ENCODE results near the gene PDK3.

Gene PDK3

GRCh38 chrX:24498181-24498580, 33.1 kb downstream of the PDK3 start:
- Histone ChIP-seq H3K9me3 (ENCODE audit: control insufficient read depth, low read length) (no peaks in the 10 kb centered on the region), H3K4me1 (ENCODE audit: control insufficient read depth, insufficient read depth, low read length, poor library complexity, severe bottlenecking) (no peaks in the 10 kb centered on the region), H3K36me3 (ENCODE audit: control insufficient read depth, insufficient read depth, low read length) (no peaks in the 10 kb centered on the region), H3K27ac (ENCODE audit: low read depth, low read length, severe bottlenecking) (no peak overlapping the region), H3K4me3 (ENCODE audit: extremely low read depth, insufficient read depth, low read length, poor library complexity, severe bottlenecking) (no peak overlapping the region)
- WGBS, 2 experiments (ENCODE audit: insufficient coverage in 2 of 2): 78 to 90% methylated on average over 2 to 3 of the region's 5 CpGs

GRCh38 chrX:24498975-24499374, 33.9 kb downstream of the PDK3 start:
- Histone ChIP-seq H3K4me1 (ENCODE audit: control insufficient read depth, insufficient read depth, low read length, poor library complexity, severe bottlenecking) (no peaks in the 10 kb centered on the region), H3K27ac (ENCODE audit: low read depth, low read length, severe bottlenecking) (no peak overlapping the region), H3K9me3 (ENCODE audit: control insufficient read depth, low read length) (no peaks in the 10 kb centered on the region), H3K4me3 (ENCODE audit: extremely low read depth, insufficient read depth, low read length, poor library complexity, severe bottlenecking) (no peak overlapping the region), H3K36me3 (ENCODE audit: control insufficient read depth, insufficient read depth, low read length) (no peaks in the 10 kb centered on the region)
- no CpG with 5 or more reads among the region's 2 CpGs for WGBS, 2 experiments (ENCODE audit: insufficient coverage in 2 of 2)

- H3K36me3 ChIP-seq (ENCODE audit: control insufficient read depth, insufficient read depth, low read length): no peaks in the 10 kb centered on the region
- peaks cover 9% of the 10 kb centered on the region for H3K4me1 ChIP-seq (ENCODE audit: control insufficient read depth, insufficient read depth, low read length, poor library complexity, severe bottlenecking)
- H3K27ac ChIP-seq (ENCODE audit: low read depth, low read length, severe bottlenecking): peak overlapping the region; percentile 49
- no peaks in the 10 kb centered on the region for H3K9me3 ChIP-seq (ENCODE audit: control insufficient read depth, low read length)
- WGBS, 2 experiments (ENCODE audit: insufficient coverage in 2 of 2): no CpG with 5 or more reads among the region's 1 CpG
- H3K4me3 ChIP-seq (ENCODE audit: extremely low read depth, insufficient read depth, low read length, poor library complexity, severe bottlenecking): no peak overlapping the region
These were observed 41.0 kb downstream of the PDK3 start for GRCh38 chrX:24506082-24506481.

- no peak overlapping the region for H3K4me3 ChIP-seq (ENCODE audit: extremely low read depth, insufficient read depth, low read length, poor library complexity, severe bottlenecking)
- H3K27ac ChIP-seq (ENCODE audit: low read depth, low read length, severe bottlenecking): no peak overlapping the region
- H3K9me3 ChIP-seq (ENCODE audit: control insufficient read depth, low read length): no peaks in the 10 kb centered on the region
- no peaks in the 10 kb centered on the region for H3K36me3 ChIP-seq (ENCODE audit: control insufficient read depth, insufficient read depth, low read length)
- 83% methylated on average over 1 of the region's 8 CpGs; no CpG with 5 or more reads in 1 of the 2 experiments for WGBS, 2 experiments (ENCODE audit: insufficient coverage in 2 of 2)
- peaks cover 9% of the 10 kb centered on the region for H3K4me1 ChIP-seq (ENCODE audit: control insufficient read depth, insufficient read depth, low read length, poor library complexity, severe bottlenecking)
These were observed 43.3 kb downstream of the PDK3 start for GRCh38 chrX:24508375-24508774.

GRCh38 chrX:24513416-24513815, 48.3 kb downstream of the PDK3 start:
- Histone ChIP-seq H3K9me3 (ENCODE audit: control insufficient read depth, low read length) (no peaks in the 10 kb centered on the region), H3K4me1 (ENCODE audit: control insufficient read depth, insufficient read depth, low read length, poor library complexity, severe bottlenecking) (no peaks in the 10 kb centered on the region), H3K4me3 (ENCODE audit: extremely low read depth, insufficient read depth, low read length, poor library complexity, severe bottlenecking) (no peak overlapping the region), H3K36me3 (ENCODE audit: control insufficient read depth, insufficient read depth, low read length) (no peaks in the 10 kb centered on the region), H3K27ac (ENCODE audit: low read depth, low read length, severe bottlenecking) (no peak overlapping the region)
- 90% methylated on average over 2 of the region's 5 CpGs; no CpG with 5 or more reads in 1 of the 2 experiments for WGBS, 2 experiments (ENCODE audit: insufficient coverage in 2 of 2)

- H3K27ac ChIP-seq (ENCODE audit: low read depth, low read length, severe bottlenecking): no peak overlapping the region
- H3K36me3 ChIP-seq (ENCODE audit: control insufficient read depth, insufficient read depth, low read length): no peaks in the 10 kb centered on the region
- no CpG with 5 or more reads among the region's 4 CpGs for WGBS, 2 experiments (ENCODE audit: insufficient coverage in 2 of 2)
- H3K4me3 ChIP-seq (ENCODE audit: extremely low read depth, insufficient read depth, low read length, poor library complexity, severe bottlenecking): no peak overlapping the region
- no peaks in the 10 kb centered on the region for H3K9me3 ChIP-seq (ENCODE audit: control insufficient read depth, low read length)
- no peaks in the 10 kb centered on the region for H3K4me1 ChIP-seq (ENCODE audit: control insufficient read depth, insufficient read depth, low read length, poor library complexity, severe bottlenecking)
These were observed 50.4 kb downstream of the PDK3 start for GRCh38 chrX:24515447-24515846.

- Histone ChIP-seq H3K27ac (ENCODE audit: low read depth, low read length, severe bottlenecking) (no peak overlapping the region), H3K36me3 (ENCODE audit: control insufficient read depth, insufficient read depth, low read length) (no peaks in the 10 kb centered on the region), H3K4me3 (ENCODE audit: extremely low read depth, insufficient read depth, low read length, poor library complexity, severe bottlenecking) (no peak overlapping the region), H3K9me3 (ENCODE audit: control insufficient read depth, low read length) (no peaks in the 10 kb centered on the region), H3K4me1 (ENCODE audit: control insufficient read depth, insufficient read depth, low read length, poor library complexity, severe bottlenecking) (no peaks in the 10 kb centered on the region)
- whole genome bisulfite sequencing, 2 experiments (ENCODE audit: insufficient coverage in 2 of 2): no CpG with 5 or more reads among the region's 2 CpGs
These were observed 55.4 kb downstream of the PDK3 start for GRCh38 chrX:24520472-24520871.

- no peaks in the 10 kb centered on the region for H3K4me1 ChIP-seq (ENCODE audit: control insufficient read depth, insufficient read depth, low read length, poor library complexity, severe bottlenecking)
- no peak overlapping the region for H3K27ac ChIP-seq (ENCODE audit: low read depth, low read length, severe bottlenecking)
- H3K36me3 ChIP-seq (ENCODE audit: control insufficient read depth, insufficient read depth, low read length): no peaks in the 10 kb centered on the region
- WGBS, 2 experiments (ENCODE audit: insufficient coverage in 2 of 2): no CpG with 5 or more reads among the region's 2 CpGs
- no peaks in the 10 kb centered on the region for H3K9me3 ChIP-seq (ENCODE audit: control insufficient read depth, low read length)
- no peak overlapping the region for H3K4me3 ChIP-seq (ENCODE audit: extremely low read depth, insufficient read depth, low read length, poor library complexity, severe bottlenecking)
These were observed 60.4 kb downstream of the PDK3 start for GRCh38 chrX:24525455-24525854.

GRCh38 chrX:24526616-24527015, 61.5 kb downstream of the PDK3 start:
- Histone ChIP-seq H3K36me3 (ENCODE audit: control insufficient read depth, insufficient read depth, low read length) (no peaks in the 10 kb centered on the region), H3K9me3 (ENCODE audit: control insufficient read depth, low read length) (no peaks in the 10 kb centered on the region), H3K4me3 (ENCODE audit: extremely low read depth, insufficient read depth, low read length, poor library complexity, severe bottlenecking) (no peak overlapping the region), H3K4me1 (ENCODE audit: control insufficient read depth, insufficient read depth, low read length, poor library complexity, severe bottlenecking) (no peaks in the 10 kb centered on the region), H3K27ac (ENCODE audit: low read depth, low read length, severe bottlenecking) (no peak overlapping the region)
- no CpG with 5 or more reads among the region's 2 CpGs for WGBS, 2 experiments (ENCODE audit: insufficient coverage in 2 of 2)

- no CpG with 5 or more reads among the region's 1 CpG for WGBS, 2 experiments (ENCODE audit: insufficient coverage in 2 of 2)
- no peak overlapping the region for H3K4me3 ChIP-seq (ENCODE audit: extremely low read depth, insufficient read depth, low read length, poor library complexity, severe bottlenecking)
- H3K27ac ChIP-seq (ENCODE audit: low read depth, low read length, severe bottlenecking): no peak overlapping the region
- no peaks in the 10 kb centered on the region for H3K9me3 ChIP-seq (ENCODE audit: control insufficient read depth, low read length)
- no peaks in the 10 kb centered on the region for H3K4me1 ChIP-seq (ENCODE audit: control insufficient read depth, insufficient read depth, low read length, poor library complexity, severe bottlenecking)
- H3K36me3 ChIP-seq (ENCODE audit: control insufficient read depth, insufficient read depth, low read length): no peaks in the 10 kb centered on the region
These were observed 63.5 kb downstream of the PDK3 start for GRCh38 chrX:24528605-24529004.

GRCh38 chrX:24536551-24536950, 71.5 kb downstream of the PDK3 start:
- no peaks in the 10 kb centered on the region for H3K4me1 ChIP-seq (ENCODE audit: control insufficient read depth, insufficient read depth, low read length, poor library complexity, severe bottlenecking)
- H3K36me3 ChIP-seq (ENCODE audit: control insufficient read depth, insufficient read depth, low read length): no peaks in the 10 kb centered on the region
- no peak overlapping the region for H3K4me3 ChIP-seq (ENCODE audit: extremely low read depth, insufficient read depth, low read length, poor library complexity, severe bottlenecking)
- H3K9me3 ChIP-seq (ENCODE audit: control insufficient read depth, low read length): no peaks in the 10 kb centered on the region
- H3K27ac ChIP-seq (ENCODE audit: low read depth, low read length, severe bottlenecking): no peak overlapping the region

- no peaks in the 10 kb centered on the region for H3K36me3 ChIP-seq (ENCODE audit: control insufficient read depth, insufficient read depth, low read length)
- H3K4me3 ChIP-seq (ENCODE audit: extremely low read depth, insufficient read depth, low read length, poor library complexity, severe bottlenecking): no peak overlapping the region
- H3K27ac ChIP-seq (ENCODE audit: low read depth, low read length, severe bottlenecking): no peak overlapping the region
- 87 to 100% methylated on average over 3 of the region's 4 CpGs for WGBS, 2 experiments (ENCODE audit: insufficient coverage in 2 of 2)
- H3K4me1 ChIP-seq (ENCODE audit: control insufficient read depth, insufficient read depth, low read length, poor library complexity, severe bottlenecking): no peaks in the 10 kb centered on the region
- no peaks in the 10 kb centered on the region for H3K9me3 ChIP-seq (ENCODE audit: control insufficient read depth, low read length)
These were observed 77.7 kb downstream of the PDK3 start for GRCh38 chrX:24542756-24543155.
